Loucy (cell line): ENCODE data around the gene KDM5A.

ENCODE experiments used
- H2AFZ ChIP-seq: fragments of 200-600 bp; sonication (generic); 2 replicates; pipeline ENCODE4 v1.6.0; 2016; ENCODE audit warnings: antibody characterized with exemption, mild to moderate bottlenecking, low read length, moderate library complexity
- H3F3A ChIP-seq: fragments of 200-600 bp; 2 replicates; pipeline ENCODE4 v1.6.0; 2016; ENCODE audit warnings: antibody characterized with exemption, low read depth, mild to moderate bottlenecking
- H3K27me3 ChIP-seq: fragments of 200-600 bp; sonication (generic); 2 replicates; pipeline ENCODE4 v1.6.1; 2014; ENCODE audit warnings: low read length, mild to moderate bottlenecking; ENCODE audit not compliant: insufficient read depth, poor library complexity, severe bottlenecking
- H3K36me3 ChIP-seq: fragments of 200-600 bp; sonication (generic); 2 replicates; pipeline ENCODE4 v1.6.1; 2016; ENCODE audit warnings: low read length; ENCODE audit not compliant: insufficient read depth
- H3K4me1 ChIP-seq: fragments of 200-600 bp; sonication (generic); 2 replicates; pipeline ENCODE4 v1.5.1; 2014; ENCODE audit warnings: low read length, mild to moderate bottlenecking; ENCODE audit not compliant: insufficient read depth, poor library complexity, severe bottlenecking
- H3K4me2 ChIP-seq: fragments of 200-600 bp; sonication (generic); 2 replicates; pipeline ENCODE4 v1.6.0; 2014; ENCODE audit warnings: antibody characterized with exemption, low read length, low read depth, mild to moderate bottlenecking; ENCODE audit not compliant: poor library complexity, severe bottlenecking
- H3K4me3 ChIP-seq: fragments of 200-600 bp; sonication (generic); 2 replicates; pipeline ENCODE4 v1.5.1; 2014; ENCODE audit warnings: low read length, mild to moderate bottlenecking, mixed read lengths; ENCODE audit not compliant: poor library complexity, severe bottlenecking
- H3K79me2 ChIP-seq: fragments of 200-600 bp; sonication (generic); 2 replicates; pipeline ENCODE4 v1.6.1; 2014; ENCODE audit warnings: low read length; ENCODE audit not compliant: insufficient read depth
- H3K9ac ChIP-seq: fragments of 200-600 bp; sonication (generic); 2 replicates; pipeline ENCODE4 v1.6.0; 2014; ENCODE audit warnings: mild to moderate bottlenecking, low read depth, low read length, moderate library complexity; ENCODE audit not compliant: poor library complexity, severe bottlenecking
- H3K9me2 ChIP-seq: fragments of 200-600 bp; sonication (generic); replicated peaks from 2 replicates; pipeline ENCODE4 v1.6.1; 2016; ENCODE audit warnings: low read depth, low read length, mixed read lengths
- H3K9me3 ChIP-seq: fragments of 200-600 bp; sonication (generic); 2 replicates; pipeline ENCODE4 v1.6.1; 2014; ENCODE audit warnings: mild to moderate bottlenecking, antibody characterized with exemption, low read length, low read depth; ENCODE audit not compliant: insufficient read depth
- H4K20me1 ChIP-seq: fragments of 200-600 bp; sonication (generic); 2 replicates; pipeline ENCODE4 v1.6.0; 2014; ENCODE audit warnings: antibody characterized with exemption, low read length, mild to moderate bottlenecking; ENCODE audit not compliant: insufficient read depth, poor library complexity, severe bottlenecking
- EZH2phosphoT487 ChIP-seq: fragments of 200-600 bp; IDR thresholded peaks from 2 replicates; pipeline ENCODE4 v1.6.1; 2018; ENCODE audit warnings: antibody characterized with exemption, mild to moderate bottlenecking, moderate library complexity, borderline replicate concordance
- TF ChIP-seq, protein P1 (sequence below): fragments of 200-600 bp; sonication (generic); conservative IDR thresholded peaks from 2 replicates; pipeline ENCODE4 v1.5.1; 2014; ENCODE audit warnings: mild to moderate bottlenecking, antibody characterized with exemption, low read length

Gene KDM5A

GRCh38 chr12:268483-268840 lies 120.7 kb downstream of the KDM5A start:
- Histone ChIP-seq H3F3A (peaks cover 16% of the 10 kb centered on the region), H2AFZ (no peak overlapping the region), H3K79me2 (no peaks in the 10 kb centered on the region), H3K9me3 (no peaks in the 10 kb centered on the region), H3K4me1 (peaks cover 46% of the 10 kb centered on the region), H3K9me2 (no peaks in the 10 kb centered on the region), H3K4me3 (no peak overlapping the region), H3K36me3 (no peaks in the 10 kb centered on the region), H3K4me2 (no peak overlapping the region), H3K27me3 (no peaks in the 10 kb centered on the region), H4K20me1 (no peaks in the 10 kb centered on the region), H3K9ac (no peak overlapping the region)
- TF ChIP-seq, protein P1, sequence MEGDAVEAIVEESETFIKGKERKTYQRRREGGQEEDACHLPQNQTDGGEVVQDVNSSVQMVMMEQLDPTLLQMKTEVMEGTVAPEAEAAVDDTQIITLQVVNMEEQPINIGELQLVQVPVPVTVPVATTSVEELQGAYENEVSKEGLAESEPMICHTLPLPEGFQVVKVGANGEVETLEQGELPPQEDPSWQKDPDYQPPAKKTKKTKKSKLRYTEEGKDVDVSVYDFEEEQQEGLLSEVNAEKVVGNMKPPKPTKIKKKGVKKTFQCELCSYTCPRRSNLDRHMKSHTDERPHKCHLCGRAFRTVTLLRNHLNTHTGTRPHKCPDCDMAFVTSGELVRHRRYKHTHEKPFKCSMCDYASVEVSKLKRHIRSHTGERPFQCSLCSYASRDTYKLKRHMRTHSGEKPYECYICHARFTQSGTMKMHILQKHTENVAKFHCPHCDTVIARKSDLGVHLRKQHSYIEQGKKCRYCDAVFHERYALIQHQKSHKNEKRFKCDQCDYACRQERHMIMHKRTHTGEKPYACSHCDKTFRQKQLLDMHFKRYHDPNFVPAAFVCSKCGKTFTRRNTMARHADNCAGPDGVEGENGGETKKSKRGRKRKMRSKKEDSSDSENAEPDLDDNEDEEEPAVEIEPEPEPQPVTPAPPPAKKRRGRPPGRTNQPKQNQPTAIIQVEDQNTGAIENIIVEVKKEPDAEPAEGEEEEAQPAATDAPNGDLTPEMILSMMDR, result no peak
- no peak for TF ChIP-seq EZH2phosphoT487

DNA sequence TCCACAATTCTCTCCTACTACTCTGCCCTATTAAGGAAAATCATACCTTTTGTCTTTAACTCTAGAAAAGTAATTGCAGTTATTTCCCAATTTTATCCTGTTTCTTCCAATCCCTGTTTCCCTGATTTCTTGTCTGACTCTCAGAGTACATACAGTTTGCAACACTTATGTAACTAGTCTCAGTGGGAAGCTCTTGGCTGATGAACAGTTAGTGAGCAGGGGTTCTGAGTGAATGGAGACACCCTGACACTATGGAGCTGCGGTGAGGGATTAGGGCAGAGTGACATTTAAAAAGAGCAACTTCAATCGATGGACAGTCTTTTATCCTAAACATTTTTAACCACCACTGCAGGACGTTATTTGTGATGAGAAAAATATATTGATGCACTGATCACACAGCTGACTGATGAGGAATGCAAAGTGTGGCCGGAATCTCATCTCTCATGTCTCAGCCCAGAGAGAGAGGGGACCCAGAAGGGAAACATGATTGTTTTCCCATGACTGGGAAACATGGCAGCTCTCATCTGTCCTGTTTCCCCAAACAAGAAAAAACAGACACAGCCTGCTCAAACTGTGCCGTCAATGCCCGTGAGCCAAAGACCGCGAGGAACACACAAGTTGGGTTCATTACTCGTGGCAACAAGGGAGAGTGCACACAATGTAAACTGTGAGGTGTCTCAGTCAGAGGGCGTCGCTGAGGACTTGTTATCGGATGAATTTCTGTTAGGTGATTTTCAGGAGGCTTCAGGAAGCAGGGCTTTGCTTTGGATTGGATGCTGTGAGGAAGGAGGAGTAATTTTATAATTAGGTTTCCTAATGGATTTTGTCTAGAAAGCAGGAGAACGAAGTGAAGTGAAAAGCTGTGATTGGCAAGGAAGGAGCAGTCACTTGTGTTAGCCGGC lies 121.3 kb downstream of the KDM5A start:
- no peak for TF ChIP-seq EZH2phosphoT487
- TF ChIP-seq, protein P1, result no peak
- no peaks in the 10 kb centered on the region for H3K9me2 ChIP-seq
- H3K4me2 ChIP-seq, result no peak overlapping the region
- peaks cover 45% of the 10 kb centered on the region for H3K4me1 ChIP-seq
- no peaks in the 10 kb centered on the region for H3K79me2 ChIP-seq
- no peaks in the 10 kb centered on the region for H4K20me1 ChIP-seq
- H3K36me3 ChIP-seq, result no peaks in the 10 kb centered on the region
- no peak overlapping the region for H2AFZ ChIP-seq
- no peaks in the 10 kb centered on the region for H3K27me3 ChIP-seq
- H3K9ac ChIP-seq, result no peak overlapping the region
- no peak overlapping the region for H3K4me3 ChIP-seq
- no peaks in the 10 kb centered on the region for H3K9me3 ChIP-seq
- peaks cover 16% of the 10 kb centered on the region for H3F3A ChIP-seq

DNA sequence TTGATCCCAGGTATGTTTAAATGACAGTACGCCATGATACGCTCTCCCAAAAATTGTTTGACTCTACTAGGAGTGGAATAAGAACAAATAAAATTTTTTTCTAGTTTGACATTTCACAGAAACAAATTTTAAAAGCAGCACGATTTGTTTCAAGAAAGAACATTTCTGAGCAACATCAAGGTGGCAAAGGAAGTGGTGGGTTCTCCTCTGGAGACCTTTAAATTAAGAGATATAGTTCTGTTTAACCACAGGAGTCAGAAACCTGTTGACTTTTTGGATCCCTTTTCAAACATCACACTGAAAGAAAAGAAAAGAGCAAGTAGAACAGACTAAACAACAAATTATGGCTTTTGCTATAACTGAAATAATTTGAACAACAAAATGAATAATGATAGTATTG lies 124.0 kb downstream of the KDM5A start:
- no peaks in the 10 kb centered on the region for H3K36me3 ChIP-seq
- peak overlapping the region; percentile 42 for H3K9ac ChIP-seq
- peak overlapping the region; percentile 37 for H3K4me3 ChIP-seq
- no peaks in the 10 kb centered on the region for H3K27me3 ChIP-seq
- no peaks in the 10 kb centered on the region for H3K9me2 ChIP-seq
- peaks cover 24% of the 10 kb centered on the region for H3F3A ChIP-seq
- H3K4me2 ChIP-seq, result peak overlapping the region; percentile 67
- no peaks in the 10 kb centered on the region for H3K9me3 ChIP-seq
- TF ChIP-seq EZH2phosphoT487, result no peak
- TF ChIP-seq, protein P1, result no peak
- peaks cover 67% of the 10 kb centered on the region for H3K4me1 ChIP-seq
- H4K20me1 ChIP-seq, result no peaks in the 10 kb centered on the region
- H3K79me2 ChIP-seq, result peaks cover 3% of the 10 kb centered on the region; the same call in 1 of the 2 replicates
- no peak overlapping the region for H2AFZ ChIP-seq
